Astrocyte of the spinal cord (primary cell): ENCODE data around the gene CCDC174.

Experiments used
- DNase-seq: peaks from one replicate; pipeline ENCODE4 v3.0.0; 2011; ENCODE audit warnings: low read depth, low spot score
- H3K4me3 ChIP-seq: 2 replicates; pipeline ENCODE4 v1.5.1; 2011; ENCODE audit warnings: low read depth, mild to moderate bottlenecking, low read length, moderate library complexity
- CTCF ChIP-seq: IDR thresholded peaks from 2 replicates; pipeline ENCODE4 v1.5.1; 2012; ENCODE audit warnings: low read depth, mild to moderate bottlenecking, low read length, inconsistent platforms
- in situ Hi-C: cut with HindIII; loops from 2 replicates; pipeline ENCODE4 v1.10.0; 2017; ENCODE audit warnings: low sequenced_read_pairs

CCDC174 gene

GRCh38 chr3:14688525-14688924 is 37.0 kb downstream of the CCDC174 start:
- in situ Hi-C loops = no loop called here
- no peak for DNase-seq

GRCh38 chr3:14689247-14689980 is 37.9 kb downstream of the CCDC174 start:
- DNase-seq = no peak
- TF ChIP-seq CTCF = no peak
- no peak overlapping the region for H3K4me3 ChIP-seq
- in situ Hi-C loops = no loop called here

More at GRCh38 chr3:14688525-14688924, 37.0 kb downstream of the CCDC174 start:
- TF ChIP-seq CTCF = no peak
- no peak overlapping the region for H3K4me3 ChIP-seq

- no peak overlapping the region for H3K4me3 ChIP-seq
- DNase-seq = no peak
- TF ChIP-seq CTCF = no peak
- in situ Hi-C loops = no loop called here
Measured at GRCh38 chr3:14691239-14691638, 39.7 kb downstream of the CCDC174 start.

GRCh38 chr3:14691719-14692118 is 40.2 kb downstream of the CCDC174 start:
- no peak overlapping the region for H3K4me3 ChIP-seq
- DNase-seq = no peak
- in situ Hi-C loops = no loop called here
- no peak for TF ChIP-seq CTCF

GRCh38 chr3:14698601-14699244 is 47.2 kb downstream of the CCDC174 start:
- TF ChIP-seq CTCF = no peak
- no peak overlapping the region for H3K4me3 ChIP-seq
- in situ Hi-C loops = no loop called here
- DNase-seq = no peak

- in situ Hi-C loops = no loop called here
- no peak for TF ChIP-seq CTCF
- no peak for DNase-seq
- H3K4me3 ChIP-seq = no peak overlapping the region
Measured at GRCh38 chr3:14699643-14700042, 48.1 kb downstream of the CCDC174 start.
